Activated CD4-positive, alpha-beta T cell treated with anti-CD3 and anti-CD28 coated beads for 24 hours (primary cell): ENCODE results near the gene SIPA1L2.

ENCODE experiments used
- DNase-seq, 2 donors: peaks; one replicate each; pipeline ENCODE4 v3.0.0-alpha.2; 2020; ENCODE audit warnings: low read depth in 2 of 2

Gene SIPA1L2

GRCh38 chr1:232643251-232643650, 13.3 kb upstream of the SIPA1L2 start:
- DNase-seq, result no peak

GRCh38 chr1:232641507-232641906, 11.6 kb upstream of the SIPA1L2 start:
- no peak for DNase-seq

DNA sequence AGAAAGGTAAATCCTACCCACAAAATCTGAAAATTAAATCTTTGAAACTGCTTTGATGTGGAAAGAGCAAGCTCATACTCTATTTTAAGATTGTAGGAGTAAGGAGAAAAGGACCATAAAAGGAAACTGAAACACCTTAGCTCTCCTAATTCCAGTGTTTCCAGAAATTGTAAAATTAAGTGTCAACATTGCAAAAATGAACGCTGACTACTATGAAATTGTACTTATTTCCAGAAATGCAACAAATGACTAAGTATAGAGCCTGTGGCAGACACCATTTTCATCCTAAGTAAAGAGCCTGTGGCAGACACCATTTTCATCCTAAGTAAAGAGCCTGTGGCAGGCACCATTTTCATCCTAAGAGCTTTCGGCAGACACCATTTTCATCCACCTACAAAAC, 6.9 kb upstream of the SIPA1L2 start:
- DNase-seq, result no peak

- no peak for DNase-seq
These were observed 5.9 kb upstream of the SIPA1L2 start for GRCh38 chr1:232635778-232636356.

DNA sequence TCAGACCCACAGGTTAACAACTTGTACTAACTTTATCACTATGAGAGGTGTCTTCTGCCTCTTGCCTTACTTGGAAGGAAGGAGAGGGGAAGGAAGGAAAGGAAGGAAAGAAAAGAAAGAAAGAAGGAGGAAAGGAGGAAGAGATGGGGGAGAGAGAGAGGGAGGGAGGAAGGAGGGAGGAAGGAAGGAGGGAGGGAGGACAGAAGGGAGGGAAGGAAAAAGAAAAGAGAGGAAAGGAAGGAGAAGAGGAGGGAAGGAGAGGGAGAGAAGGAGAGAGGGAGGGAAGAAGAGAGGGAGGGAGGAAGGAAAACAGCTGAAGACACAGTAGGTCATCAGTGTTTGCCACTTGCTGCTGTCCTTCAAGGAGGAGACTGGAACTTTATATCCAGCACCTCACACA, 5.3 kb upstream of the SIPA1L2 start:
- no peak for DNase-seq

DNA sequence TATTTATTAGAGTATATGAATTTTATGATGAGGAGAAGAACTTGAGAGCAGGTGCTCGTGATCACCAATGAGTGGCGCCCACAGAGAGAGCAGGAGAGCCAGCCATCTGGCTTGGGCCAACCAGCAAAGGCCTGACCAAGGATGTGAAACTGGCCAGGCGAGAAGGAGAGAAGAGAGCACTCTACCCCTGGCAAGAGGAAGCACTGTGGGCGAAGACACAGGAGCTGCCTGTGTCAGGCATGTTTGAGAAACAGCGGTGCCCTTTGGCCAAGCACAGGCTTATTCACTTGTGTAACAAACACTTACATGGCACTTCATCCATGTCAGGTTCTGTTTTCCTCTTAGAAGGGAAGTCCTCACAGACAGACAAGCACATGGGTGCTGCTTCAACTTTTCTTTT, 4.2 kb upstream of the SIPA1L2 start:
- DNase-seq, result no peak

DNA sequence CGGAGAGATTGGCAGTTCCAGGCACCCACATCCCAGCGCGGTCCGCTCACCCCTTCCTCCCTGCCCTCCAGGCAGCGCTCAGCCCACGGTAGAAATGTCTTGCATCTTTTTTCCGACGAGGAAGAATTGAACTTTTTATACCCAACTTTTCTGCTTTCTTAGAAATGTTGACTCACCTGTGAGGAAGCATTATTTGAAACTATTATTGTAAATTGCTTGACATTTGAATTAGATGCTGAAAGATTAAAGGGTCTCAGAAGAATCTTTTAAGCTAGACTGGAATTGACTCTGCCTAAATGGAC, 912 bp upstream of the SIPA1L2 start:
- DNase-seq, result no peak

DNA sequence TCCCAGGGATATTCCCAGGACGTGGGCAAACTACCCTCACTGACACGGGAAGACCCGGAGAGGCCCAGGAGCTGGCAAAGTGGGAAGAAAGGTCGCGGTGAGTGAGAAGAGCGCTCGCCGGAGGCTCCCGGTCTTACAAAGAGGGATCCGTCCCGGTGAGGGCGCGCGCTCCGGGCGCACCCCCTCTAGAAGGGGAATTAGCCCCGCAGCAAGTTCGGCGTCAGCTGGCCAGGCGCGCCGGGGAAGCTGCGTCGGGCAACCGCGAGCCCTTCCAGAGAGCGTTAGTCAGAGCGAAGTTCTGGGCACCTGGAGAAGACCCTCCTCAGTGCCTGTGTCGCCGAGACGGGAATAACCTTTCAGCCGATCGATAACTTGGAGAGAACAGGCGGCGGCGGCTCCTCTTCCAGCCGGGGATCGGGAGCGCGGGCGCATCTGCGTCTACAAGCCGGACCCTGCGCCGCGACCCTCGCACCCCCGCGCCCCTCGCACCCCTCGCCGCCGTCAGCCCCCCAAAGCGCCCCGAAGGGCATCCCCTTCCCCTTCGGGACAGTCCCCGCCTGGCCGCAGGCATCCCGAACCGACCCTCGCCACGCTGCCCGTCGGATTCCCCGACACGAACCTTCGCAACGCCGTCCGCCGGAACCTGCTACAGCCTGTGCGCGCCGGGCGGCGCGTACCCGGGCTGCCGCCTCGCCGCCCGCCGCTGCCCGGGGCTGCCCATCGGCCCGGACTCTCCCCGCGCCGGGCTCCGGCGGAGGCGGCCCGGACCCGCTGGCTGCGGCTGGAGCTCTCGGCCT, 485 bp downstream of the SIPA1L2 start:
- DNase-seq, result peak in 1 of 2 donors; percentile 10

GRCh38 chr1:232628335-232629249, 1.3 kb downstream of the SIPA1L2 start:
- peak in 1 of 2 donors; percentile 2 for DNase-seq

GRCh38 chr1:232627645-232628334, 2.1 kb downstream of the SIPA1L2 start:
- DNase-seq, result no peak

DNA sequence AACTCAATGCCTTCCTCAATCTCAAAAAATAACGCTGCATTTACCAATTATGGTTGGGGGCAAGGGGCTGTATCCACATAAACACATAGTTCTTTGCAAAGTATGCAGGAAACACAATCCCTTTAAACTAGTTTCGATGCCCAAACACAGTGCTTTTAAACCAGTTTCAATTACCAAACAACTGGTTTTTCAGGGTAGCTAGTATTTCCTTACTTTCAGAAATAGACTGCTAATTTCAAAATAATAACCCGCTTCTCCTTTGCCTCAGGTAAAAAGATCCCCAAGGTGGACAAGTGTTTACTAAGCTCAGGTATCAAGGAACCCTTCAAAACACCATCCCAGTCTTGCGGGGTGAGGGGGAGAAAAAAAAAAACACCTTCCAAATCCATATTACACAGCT, 2.8 kb downstream of the SIPA1L2 start:
- DNase-seq, result no peak

GRCh38 chr1:232626452-232626851, 3.5 kb downstream of the SIPA1L2 start:
- DNase-seq, result no peak

DNA sequence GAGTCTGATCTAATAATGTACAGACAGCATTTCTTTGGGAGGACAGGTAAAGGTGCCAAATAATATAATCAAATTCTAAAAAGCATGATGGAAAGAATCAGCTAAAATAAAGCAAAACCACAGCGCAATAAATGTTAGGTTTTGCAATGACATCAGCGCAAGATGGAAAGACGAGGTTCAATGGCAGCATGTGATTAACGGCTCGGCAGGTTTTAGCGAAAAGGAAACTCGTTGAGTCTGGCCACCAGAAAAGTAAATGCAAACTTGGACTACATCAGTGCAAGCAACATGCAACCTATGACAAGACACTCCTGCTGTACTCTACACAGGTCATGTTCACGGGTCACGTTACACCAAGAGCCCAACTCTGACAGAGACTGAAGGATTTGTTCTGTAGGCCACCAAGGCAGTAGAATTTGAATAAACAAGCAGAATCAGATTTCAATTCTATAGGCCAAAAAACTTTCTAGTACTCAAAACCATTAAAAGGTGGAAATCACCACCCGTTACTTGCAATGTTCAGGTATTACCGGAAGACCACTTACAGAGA, 4.5 kb downstream of the SIPA1L2 start:
- DNase-seq, result no peak

DNA sequence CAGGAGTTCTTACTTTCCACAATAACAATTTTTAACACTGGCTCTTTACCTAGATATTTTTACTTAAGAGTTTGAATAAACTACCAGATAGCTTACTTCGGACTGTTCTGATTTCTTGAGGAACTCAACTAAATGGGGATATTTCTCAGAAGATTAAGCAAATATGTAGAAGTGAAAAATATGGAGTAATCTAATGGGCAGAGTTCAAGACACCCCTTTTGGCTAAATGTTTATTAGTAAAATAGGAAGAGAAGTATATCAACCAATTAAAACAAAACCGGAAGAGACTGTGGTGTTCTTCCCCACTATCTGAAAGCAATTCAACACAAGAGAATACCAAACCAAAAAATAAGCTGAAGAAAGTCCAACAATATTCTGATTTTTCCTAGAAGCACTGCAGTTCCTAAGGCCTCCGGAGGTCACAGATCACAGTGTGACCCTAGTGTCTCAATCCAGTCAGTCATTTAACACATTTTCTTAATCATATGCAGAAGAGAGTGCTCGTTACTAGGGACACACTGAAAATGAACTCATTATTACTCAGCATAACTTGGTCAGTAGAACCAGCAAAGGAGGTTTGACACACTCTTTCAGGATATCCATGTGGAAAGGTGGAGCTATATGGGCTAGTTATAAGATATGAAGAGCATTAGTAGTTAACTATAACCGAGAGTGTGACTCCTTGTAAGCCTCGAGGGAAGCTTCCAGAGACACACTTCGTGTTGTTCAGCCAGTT, 5.2 kb downstream of the SIPA1L2 start:
- no peak for DNase-seq

DNA sequence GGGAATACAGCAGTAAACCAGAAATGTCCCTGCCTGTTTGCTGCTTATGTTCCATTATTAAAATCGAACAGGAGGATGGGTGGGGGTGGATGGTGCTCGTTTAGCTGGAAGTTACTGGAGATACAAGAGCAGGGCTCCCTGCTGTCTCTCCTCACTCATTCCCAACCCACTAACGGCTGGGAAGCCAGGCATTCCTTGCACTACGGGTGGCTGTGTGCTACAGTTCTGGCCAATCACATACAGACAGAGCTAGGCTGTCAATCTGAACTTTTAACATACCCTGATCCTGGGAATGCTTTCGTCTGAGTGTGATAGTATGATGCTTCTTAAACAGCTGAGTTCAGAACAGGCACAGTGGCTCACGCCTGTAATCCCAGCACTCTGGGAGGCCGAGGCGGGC, 7.0 kb downstream of the SIPA1L2 start:
- DNase-seq, result no peak

- DNase-seq, result no peak
These were observed 7.6 kb downstream of the SIPA1L2 start for GRCh38 chr1:232622378-232622777.

DNA sequence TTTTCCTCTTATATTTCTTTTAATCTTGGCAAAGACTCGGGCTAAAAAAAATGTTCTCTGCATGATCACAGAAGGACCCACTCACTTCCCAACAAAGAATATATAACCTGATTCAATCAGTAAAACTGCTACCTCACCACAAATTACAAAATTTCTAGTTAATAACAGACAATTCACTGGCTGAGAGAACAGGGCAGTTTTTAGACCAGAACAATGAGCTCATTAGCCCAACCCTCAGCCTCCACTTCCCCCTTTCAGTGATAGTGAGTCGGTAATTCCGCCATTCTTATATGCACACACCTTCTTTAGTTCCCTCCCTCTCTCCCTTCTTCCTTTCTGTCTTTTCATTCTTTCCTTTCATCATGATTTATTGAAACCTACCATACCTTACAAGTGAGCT, 8.9 kb downstream of the SIPA1L2 start:
- no peak for DNase-seq

- DNase-seq, result no peak
These were observed 9.5 kb downstream of the SIPA1L2 start for GRCh38 chr1:232620356-232620969.

DNA sequence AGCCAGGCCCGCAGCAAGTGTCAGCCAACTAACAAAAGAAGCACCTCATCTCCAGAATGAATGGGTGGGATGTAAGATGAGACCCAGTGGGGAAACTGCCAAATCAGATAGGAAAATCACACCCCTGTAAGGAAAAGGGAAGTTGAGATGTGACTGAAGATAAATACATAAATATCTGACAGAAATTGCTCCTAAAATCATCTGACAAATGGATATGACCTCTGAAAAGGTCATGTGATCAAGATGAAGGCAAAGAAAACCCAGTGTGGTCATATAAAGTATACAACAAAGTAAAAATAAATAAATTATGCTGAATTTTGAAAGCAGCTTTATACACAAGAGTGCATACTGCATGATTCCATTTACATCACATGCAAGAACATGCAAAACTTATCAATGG, 12.7 kb downstream of the SIPA1L2 start:
- DNase-seq, result no peak

DNA sequence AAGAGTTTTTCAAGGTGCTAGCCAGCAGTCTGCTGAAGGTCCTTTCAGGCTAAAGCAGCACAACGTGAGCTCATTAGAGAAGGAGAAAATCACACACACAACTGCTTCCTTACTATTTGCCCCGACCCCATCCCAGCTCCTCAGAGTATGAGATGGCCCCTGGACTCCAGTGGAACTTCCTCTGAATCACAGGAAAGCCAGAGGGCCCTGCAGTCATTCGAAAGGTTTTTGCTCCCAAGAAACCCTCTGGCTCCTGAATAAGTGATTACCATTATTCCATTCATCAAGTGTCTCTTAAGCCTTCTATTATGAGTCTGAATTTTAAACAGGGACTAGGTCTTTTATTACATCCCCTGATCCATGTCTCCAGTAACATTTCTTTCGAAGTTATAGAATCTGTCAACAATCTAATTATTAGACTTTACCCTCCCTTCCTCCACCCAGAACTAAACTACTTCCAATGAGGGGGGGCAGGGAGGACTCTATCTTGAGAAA, 14.6 kb downstream of the SIPA1L2 start:
- no peak for DNase-seq

DNA sequence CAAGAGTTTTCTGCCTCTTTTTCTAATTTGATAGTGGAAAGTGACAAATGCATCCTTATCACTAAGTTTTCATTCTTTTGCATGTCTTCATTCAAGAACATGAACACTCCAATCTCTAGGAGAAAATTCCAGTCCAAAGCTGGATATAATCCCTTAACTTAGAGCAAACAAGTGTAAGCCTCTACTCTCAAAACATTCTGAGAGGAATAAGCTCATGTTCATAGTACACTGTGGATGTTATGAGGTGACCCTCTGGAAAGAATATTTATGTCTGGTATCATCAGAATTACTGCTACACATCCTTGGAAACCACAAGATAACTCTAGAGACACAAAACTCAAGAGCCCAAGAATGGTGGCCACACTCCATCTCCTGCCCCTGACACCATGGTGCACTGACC, 15.1 kb downstream of the SIPA1L2 start:
- no peak for DNase-seq
